GM21423 (cell line): Measurements from ENCODE around the gene ZNF699.
"Not testable (repeated sequence)": the region's sequence is repeated elsewhere in the genome, so short reads cannot be mapped to it uniquely, and the experiment has no call there.

Source experiments
- ATAC-seq: cut with Tn5 transposase; IDR thresholded peaks from one replicate; pipeline ENCODE4 v1.9.1; 2021; ENCODE audit warnings: mild to moderate bottlenecking, moderate library complexity; ENCODE audit not compliant: unreplicated experiment

Gene ZNF699

GRCh38 chr19:9289231-9289884, 20.3 kb downstream of the ZNF699 start:
- no peak for ATAC-seq

- ATAC-seq: not testable (repeated sequence)
Measured at GRCh38 chr19:9283485-9283884, 26.2 kb downstream of the ZNF699 start.

GRCh38 chr19:9251236-9251635, 58.4 kb downstream of the ZNF699 start:
- no peak for ATAC-seq

- no peak for ATAC-seq
Measured at GRCh38 chr19:9250630-9251029, 59.0 kb downstream of the ZNF699 start, which contains the start of gene OR7E24. Gene OR7E24 (plus strand): TSS chr19:9250930. CDS start chr19:9251044, 114 bp downstream.
